Esophagus muscularis mucosa (tissue), 4 donors: ENCODE measurements around the gene ATPAF1. TPM values are rescaled to one million over a fixed set of nuclear protein-coding genes. Genes with fewer than 3 reads are reported as not detected.
A peak's percentile ranks its signal among the peaks of the same experiment; 100 is the strongest.

Experiments
- DNase-seq: peaks from one replicate; pipeline ENCODE4 v3.0.0-alpha.2; 2017; ENCODE audit errors: extremely low spot score
- H3K27ac ChIP-seq, 4 donors: fragments of 200-600 bp; sonication (generic); replicated peaks in 1 of 4; 1 replicate in 3 of 4; 2 replicates in 1 of 4; pipeline ENCODE4 v1.5.1; 2016 to 2019; ENCODE audit warnings: mild to moderate bottlenecking in 1 of 4
- H3K27me3 ChIP-seq, 4 donors: fragments of 200-600 bp; sonication (generic); one replicate each; pipeline versions ENCODE4 v1.5.1 to v1.6.0; 2016 to 2019
- H3K36me3 ChIP-seq, 4 donors: fragments of 200-600 bp; sonication (generic); one replicate each; pipeline ENCODE4 v1.5.1; 2016 to 2019
- H3K4me1 ChIP-seq, 4 donors: fragments of 200-600 bp; sonication (generic); one replicate each; pipeline ENCODE4 v1.5.1; 2016 to 2019
- H3K4me3 ChIP-seq, 4 donors: fragments of 200-600 bp; sonication (generic); 1 replicate in 2 of 4; 2 replicates in 2 of 4; pipeline ENCODE4 v1.5.1; 2016 to 2019; ENCODE audit warnings: mild to moderate bottlenecking in 4 of 4, moderate library complexity in 1 of 4
- H3K9me3 ChIP-seq, 4 donors: fragments of 200-600 bp; sonication (generic); 1 replicate in 3 of 4; 2 replicates in 1 of 4; pipeline ENCODE4 v1.5.1; 2016 to 2019
- CTCF ChIP-seq, 3 experiments: fragments of 200-600 bp in 2 of 3; fragments of 450-650 bp in 1 of 3; sonication (generic) in 2 of 3; IDR thresholded peaks; one replicate each; pipeline ENCODE4 v1.5.1; 2017 to 2019; ENCODE audit warnings: antibody characterized with exemption in 3 of 3, mild to moderate bottlenecking in 2 of 3, moderate library complexity in 1 of 3
- EP300 ChIP-seq: sonication (generic); formaldehyde crosslinking; IDR thresholded peaks from one replicate; pipeline ENCODE4 v1.6.1; 2017; ENCODE audit warnings: antibody characterized with exemption
- POLR2A ChIP-seq: fragments of 450-650 bp; IDR thresholded peaks from one replicate; pipeline ENCODE4 v1.6.1; 2017; ENCODE audit warnings: antibody characterized with exemption, moderate library complexity, mild to moderate bottlenecking, low read depth
- POLR2AphosphoS5 ChIP-seq, 2 donors: sonication (generic); formaldehyde crosslinking; IDR thresholded peaks; one replicate each; pipeline ENCODE4 v1.6.1; 2017; ENCODE audit warnings: antibody characterized with exemption in 2 of 2
- WGBS: methylation state at CpG from one replicate; pipeline ENCODE4 v1.1.5; 2018; 5-methylcytosine and 5-hydroxymethylcytosine counted together
- intact Hi-C: fragments of 100-400 bp; cut with DNase I; formaldehyde crosslinking; loops from one replicate; pipeline ENCODE4 v1.15.1; 2023
- total RNA-seq, 4 donors: library from RNA; depleted of rRNA; stranded (reverse); fragments of >200 nt; gene quantifications; one replicate each; pipeline versions ENCODE4 v1.1.0 to v1.2.1, GENCODE V29; 2016

Gene ATPAF1
- total RNA-seq, 4 donors from 2014 or later = 64.4 to 88.0 (median 68.5) TPM

GRCh38 chr1:46596846-46597245, 71.3 kb downstream of the ATPAF1 start:
- Histone ChIP-seq H3K4me3 (no peak overlapping the region), H3K9me3 (no peaks in the 10 kb centered on the region), H3K27me3 (no peaks in the 10 kb centered on the region), H3K4me1 (peaks cover 7 to 37% (median 27%) of the 10 kb centered on the region in 4 donors), H3K36me3 (peaks cover 16 to 30% (median 25%) of the 10 kb centered on the region in 4 donors), H3K27ac (no peak overlapping the region)
- WGBS = 93% methylated on average over 3 of the region's 3 CpGs
- no peak for DNase-seq
- intact Hi-C loops = no loop called here
- no peak for TF ChIP-seq EP300
- no peak for TF ChIP-seq CTCF (IDR thresholded peaks at IDR 0.05)
- no peak for TF ChIP-seq POLR2AphosphoS5 (IDR thresholded peaks at IDR 0.05)
- TF ChIP-seq POLR2A = no peak

- intact Hi-C loops = no loop called here
- DNase-seq = no peak
- Histone ChIP-seq H3K27ac (peak overlapping the region in 1 of 4 donors; percentile 71), H3K27me3 (no peaks in the 10 kb centered on the region), H3K36me3 (peaks cover 24 to 38% (median 33%) of the 10 kb centered on the region in 4 donors), H3K4me3 (no peak overlapping the region), H3K9me3 (no peaks in the 10 kb centered on the region), H3K4me1 (peaks cover 0 to 32% (median 19%) of the 10 kb centered on the region in 4 donors)
- no peak for TF ChIP-seq POLR2AphosphoS5 (IDR thresholded peaks at IDR 0.05)
- TF ChIP-seq EP300 = no peak
- TF ChIP-seq POLR2A = no peak
- no peak for TF ChIP-seq CTCF (IDR thresholded peaks at IDR 0.05)
- WGBS = 100% methylated on average over 1 of the region's 1 CpG
Measured at GRCh38 chr1:46596036-46596435, 72.1 kb downstream of the ATPAF1 start.

GRCh38 chr1:46595127-46595526, 73.0 kb downstream of the ATPAF1 start:
- peaks cover 27 to 47% (median 42%) of the 10 kb centered on the region in 4 donors for H3K36me3 ChIP-seq
- WGBS = 62% methylated on average over 3 of the region's 3 CpGs
- DNase-seq = peak; percentile 93
- intact Hi-C loops = no loop called here
- no peak overlapping the region for H3K4me3 ChIP-seq
- peak overlapping the region in 3 of 4 donors; percentile 52 to 71 (median 58) for H3K27ac ChIP-seq
- H3K4me1 ChIP-seq = peaks cover 0 to 27% (median 15%) of the 10 kb centered on the region in 4 donors
- H3K27me3 ChIP-seq = no peaks in the 10 kb centered on the region
- TF ChIP-seq POLR2A (no peak), POLR2AphosphoS5 (IDR thresholded peaks at IDR 0.05) (peak in 1 of 2 donors; percentile 8), CTCF (IDR thresholded peaks at IDR 0.05) (no peak), EP300 (no peak)
- no peaks in the 10 kb centered on the region for H3K9me3 ChIP-seq

GRCh38 chr1:46594063-46594462, 74.1 kb downstream of the ATPAF1 start:
- TF ChIP-seq CTCF (IDR thresholded peaks at IDR 0.05) = no peak

GRCh38 chr1:46592823-46593222, 75.3 kb downstream of the ATPAF1 start:
- Histone ChIP-seq H3K4me3 (no peak overlapping the region), H3K36me3 (peaks cover 35 to 65% (median 57%) of the 10 kb centered on the region in 4 donors), H3K9me3 (no peaks in the 10 kb centered on the region), H3K27me3 (no peaks in the 10 kb centered on the region), H3K4me1 (peaks cover 0 to 13% (median 6%) of the 10 kb centered on the region in 4 donors), H3K27ac (no peak overlapping the region)
- no peak for DNase-seq
- intact Hi-C loops = no loop called here
- 75% methylated on average over 4 of the region's 4 CpGs for WGBS
- TF ChIP-seq POLR2AphosphoS5 (IDR thresholded peaks at IDR 0.05) (no peak), CTCF (IDR thresholded peaks at IDR 0.05) (no peak), EP300 (no peak), POLR2A (no peak)

More at GRCh38 chr1:46594063-46594462, 74.1 kb downstream of the ATPAF1 start:
- WGBS = 80% methylated on average over 5 of the region's 5 CpGs
- H3K27me3 ChIP-seq = no peaks in the 10 kb centered on the region
- H3K4me3 ChIP-seq = no peak overlapping the region
- peaks cover 0 to 17% (median 8%) of the 10 kb centered on the region in 4 donors for H3K4me1 ChIP-seq
- no peak for DNase-seq
- intact Hi-C loops = no loop called here
- peaks cover 35 to 58% (median 52%) of the 10 kb centered on the region in 4 donors for H3K36me3 ChIP-seq
- peak overlapping the region; percentile 29 to 71 (median 55) for H3K27ac ChIP-seq
- H3K9me3 ChIP-seq = no peaks in the 10 kb centered on the region
